CD4-positive, alpha-beta T cell treated with Interleukin-2 at 100 ng/mL for 4 hours (primary cell): ENCODE measurements around the gene TMEM132D.

Experiments
- DNase-seq: peaks from one replicate; pipeline ENCODE4 v3.0.0-alpha.2; 2020; ENCODE audit warnings: low spot score

Gene TMEM132D

GRCh38 chr12:129434790-129435189 is 469.0 kb downstream of the TMEM132D start:
- no peak for DNase-seq

- no peak for DNase-seq
These were observed 475.4 kb downstream of the TMEM132D start for GRCh38 chr12:129428240-129428936.

GRCh38 chr12:129423041-129423580 is 480.7 kb downstream of the TMEM132D start:
- DNase-seq: no peak

GRCh38 chr12:129413295-129413694 is 490.5 kb downstream of the TMEM132D start:
- no peak for DNase-seq

- no peak for DNase-seq
These were observed 494.5 kb downstream of the TMEM132D start for GRCh38 chr12:129409281-129409680.

- DNase-seq: no peak
These were observed 499.3 kb downstream of the TMEM132D start for GRCh38 chr12:129404556-129404955.

- no peak for DNase-seq
These were observed 502.3 kb downstream of the TMEM132D start for GRCh38 chr12:129401572-129401971.

- DNase-seq: no peak
These were observed 509.5 kb downstream of the TMEM132D start for GRCh38 chr12:129394177-129394825.

GRCh38 chr12:129393357-129393937 is 510.4 kb downstream of the TMEM132D start:
- no peak for DNase-seq

GRCh38 chr12:129385637-129385990 is 518.2 kb downstream of the TMEM132D start:
- DNase-seq: no peak

- no peak for DNase-seq
These were observed 519.9 kb downstream of the TMEM132D start for GRCh38 chr12:129383956-129384355.

GRCh38 chr12:129381715-129382114 is 522.1 kb downstream of the TMEM132D start:
- no peak for DNase-seq

- no peak for DNase-seq
These were observed 524.6 kb downstream of the TMEM132D start for GRCh38 chr12:129379076-129379804.

GRCh38 chr12:129378496-129378895 is 525.3 kb downstream of the TMEM132D start:
- no peak for DNase-seq

GRCh38 chr12:129373746-129374145 is 530.1 kb downstream of the TMEM132D start:
- no peak for DNase-seq

- no peak for DNase-seq
These were observed 530.9 kb downstream of the TMEM132D start for GRCh38 chr12:129372876-129373275.

GRCh38 chr12:129372348-129372747 is 531.5 kb downstream of the TMEM132D start:
- no peak for DNase-seq

- no peak for DNase-seq
These were observed 532.6 kb downstream of the TMEM132D start for GRCh38 chr12:129371268-129371667.

GRCh38 chr12:129366656-129367055 is 537.2 kb downstream of the TMEM132D start:
- DNase-seq: no peak

- no peak for DNase-seq
These were observed 540.8 kb downstream of the TMEM132D start for GRCh38 chr12:129363041-129363440.

- no peak for DNase-seq
These were observed 546.6 kb downstream of the TMEM132D start for GRCh38 chr12:129357233-129357632.

GRCh38 chr12:129351481-129351880 is 552.3 kb downstream of the TMEM132D start:
- DNase-seq: no peak

GRCh38 chr12:129339336-129339735 is 564.5 kb downstream of the TMEM132D start:
- no peak for DNase-seq
